Activated T-cell treated with anti-CD3 and anti-CD28 coated beads for 1 hour (primary cell): Measurements from ENCODE around the gene CMTM1.
"Not testable (repeated sequence)": the region's sequence is repeated elsewhere in the genome, so short reads cannot be mapped to it uniquely, and the experiment has no call there.

Source experiments
- DNase-seq: peaks from one replicate; pipeline ENCODE4 v3.0.0-alpha.2; 2020; ENCODE audit warnings: low read depth

CMTM1 gene

DNA sequence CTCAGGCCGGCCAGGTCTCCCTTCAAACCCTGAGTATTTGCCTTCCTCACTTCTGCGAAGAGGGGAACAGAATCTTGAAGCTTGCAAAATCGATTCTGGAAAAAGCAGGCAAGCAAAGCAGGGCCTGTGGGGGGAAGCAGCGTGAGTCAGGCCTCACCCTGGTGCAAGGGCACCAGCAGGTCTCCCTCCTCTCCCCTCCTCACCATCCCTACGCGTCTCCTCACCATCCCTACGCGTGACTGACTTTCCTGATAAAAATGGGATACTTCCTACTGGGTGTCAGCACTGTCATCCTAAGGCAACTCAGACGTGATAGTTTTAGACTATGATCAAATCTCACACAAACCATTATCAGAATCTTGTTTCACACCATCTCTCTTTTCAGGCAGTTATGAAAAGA, 50.4 kb downstream of the CMTM1 start:
- no peak for DNase-seq

DNA sequence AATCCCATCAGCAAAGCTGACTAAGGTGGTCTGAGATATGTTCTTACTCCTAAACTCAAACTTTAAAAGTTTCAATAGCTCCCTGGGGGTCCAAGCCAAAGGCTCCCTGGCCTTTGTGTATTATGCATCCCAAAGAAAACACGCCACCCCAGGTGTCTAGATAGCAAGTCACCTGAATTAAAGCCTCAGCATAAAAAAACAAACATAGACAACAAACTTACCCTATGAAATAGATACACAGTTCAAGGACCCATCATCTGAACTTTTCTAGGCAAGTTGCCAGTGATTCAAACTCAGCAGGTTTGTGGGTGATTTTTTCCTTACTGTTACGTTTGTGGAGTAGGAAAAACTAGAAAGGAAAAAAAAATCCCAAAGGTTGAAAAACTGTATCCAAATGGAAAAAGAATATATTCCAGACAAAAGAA, 50.8 kb downstream of the CMTM1 start:
- DNase-seq: no peak

DNA sequence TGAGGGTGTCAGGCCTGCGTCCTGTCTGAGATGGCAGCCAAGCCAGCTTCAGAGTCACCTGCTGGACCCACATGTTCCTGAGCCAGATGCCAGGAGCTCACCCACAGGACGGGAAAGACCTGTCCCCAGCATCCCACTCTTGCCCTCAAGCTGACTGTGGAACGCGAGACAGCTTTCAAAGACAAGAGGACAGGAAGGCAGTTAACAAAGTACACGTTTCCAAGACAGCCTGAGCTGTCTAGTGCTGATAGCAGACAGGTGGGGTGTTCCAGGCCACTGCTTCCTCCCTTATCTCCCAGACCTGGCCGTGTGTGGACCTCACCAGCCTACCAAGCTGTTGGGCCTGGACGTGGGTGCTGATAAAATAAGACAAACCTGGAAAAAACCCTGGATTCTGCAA, 51.5 kb downstream of the CMTM1 start:
- no peak for DNase-seq

DNA sequence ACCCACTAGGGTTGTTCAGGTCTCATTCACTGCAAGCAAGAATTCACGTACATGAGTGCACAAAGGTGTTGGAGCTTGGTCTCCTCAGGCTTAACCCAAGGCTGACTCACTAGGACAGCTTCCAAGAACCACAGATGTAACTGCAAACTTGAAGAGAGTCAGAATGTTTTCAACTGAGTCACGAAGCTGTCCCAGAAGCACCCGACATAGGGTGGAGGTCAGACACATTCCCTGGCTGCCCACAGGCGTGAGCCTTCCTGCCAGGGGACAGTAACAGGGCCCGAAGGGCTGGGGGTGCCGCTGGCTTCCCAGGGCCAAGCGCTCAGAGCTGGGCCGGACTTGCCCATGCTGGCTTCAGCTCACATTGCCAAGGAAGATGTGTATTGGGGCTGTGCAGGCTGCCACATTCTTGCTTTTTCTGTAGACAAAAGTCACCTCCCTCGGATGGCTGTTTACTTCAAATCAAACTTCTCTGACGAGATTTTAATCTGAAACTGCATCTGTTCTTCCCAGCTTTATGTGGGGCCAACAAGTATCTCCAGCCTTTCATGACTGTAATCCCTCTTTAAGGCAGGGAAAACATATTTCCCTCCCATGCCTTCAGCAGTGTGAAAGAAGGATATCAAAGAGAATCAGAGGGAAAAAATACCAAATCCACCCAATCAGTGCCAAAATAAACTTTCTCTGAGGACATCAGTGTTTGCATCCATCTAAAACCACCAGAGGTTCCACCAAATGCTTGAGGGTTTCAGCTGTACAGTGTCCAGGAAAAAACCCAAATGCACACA, 52.5 kb downstream of the CMTM1 start:
- DNase-seq: no peak

DNA sequence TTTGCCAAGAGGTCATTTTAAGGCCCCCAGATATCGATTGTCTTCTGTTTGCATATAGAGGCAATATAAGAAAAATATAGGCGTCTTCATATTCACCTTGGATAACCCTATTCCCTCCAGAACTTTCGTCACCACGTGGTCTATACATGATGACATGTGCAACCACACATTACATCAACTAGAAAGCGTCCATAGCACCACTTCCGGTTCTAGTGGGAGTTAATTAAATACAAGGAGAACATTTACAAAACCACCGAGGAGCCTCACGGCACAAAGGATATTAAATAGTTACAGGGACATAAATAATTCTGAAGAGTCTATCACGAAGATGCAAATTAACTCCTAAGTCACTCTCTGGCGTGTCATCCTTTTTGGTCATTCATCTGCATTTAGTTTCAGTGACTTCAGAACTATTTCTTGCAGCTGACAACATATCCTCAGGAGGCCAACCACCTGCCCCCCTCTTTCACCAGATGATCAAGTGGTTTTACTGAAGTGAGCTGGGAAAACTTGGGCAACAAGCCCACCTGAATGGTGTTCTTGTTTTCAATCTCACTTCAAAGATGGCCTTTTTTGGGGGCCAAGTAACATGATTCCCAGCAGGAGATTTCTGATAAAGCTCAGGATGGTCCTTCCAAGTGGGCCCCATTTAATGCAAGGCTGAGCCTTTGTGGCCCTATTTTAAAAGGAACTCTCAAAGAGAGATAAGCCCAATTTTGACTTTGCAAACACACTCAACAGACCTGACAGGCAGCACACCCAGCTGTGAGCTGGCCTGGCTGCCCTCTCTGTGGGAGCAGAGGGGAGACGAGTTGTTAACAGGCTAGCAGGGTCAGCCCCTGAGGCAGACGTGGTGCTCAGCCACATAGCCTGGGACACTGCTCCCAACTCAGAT, 53.5 kb downstream of the CMTM1 start:
- no peak for DNase-seq

DNA sequence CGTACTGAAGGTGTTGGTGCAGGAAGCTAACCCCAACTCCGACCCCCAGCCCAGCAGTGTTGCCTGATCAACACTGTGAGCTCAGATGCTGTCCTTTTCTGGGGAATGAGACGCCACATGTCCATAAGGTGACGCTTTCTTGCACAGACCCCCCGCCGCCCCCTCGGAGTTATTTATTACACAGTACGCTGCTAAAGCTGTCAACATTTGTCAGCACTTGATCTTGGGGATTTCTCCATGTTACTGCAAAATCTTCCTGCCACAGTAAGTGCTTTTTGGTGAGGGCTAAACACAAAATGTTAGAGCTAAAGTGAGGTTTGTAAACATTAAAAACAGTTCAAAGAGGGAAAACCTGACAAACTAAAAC, 54.2 kb downstream of the CMTM1 start:
- DNase-seq: no peak

DNA sequence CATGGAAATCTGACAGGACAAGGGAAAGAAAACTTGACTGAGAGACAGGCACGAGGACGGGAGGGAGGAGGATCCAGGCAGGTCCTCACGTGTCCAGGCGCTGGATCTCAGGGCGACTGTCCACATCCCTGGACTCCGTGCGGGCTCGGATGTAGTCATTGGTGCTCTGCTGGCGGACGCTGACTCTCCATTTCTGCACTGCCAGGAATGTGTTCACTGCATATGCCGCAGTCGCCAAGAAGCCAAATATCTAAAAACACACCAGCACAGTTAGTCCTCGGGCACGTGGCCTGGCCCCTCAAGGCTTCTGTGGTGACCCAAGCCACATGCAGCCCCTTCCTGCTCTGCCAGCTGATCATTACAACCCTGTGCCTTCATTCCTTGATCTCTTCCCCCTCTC, 55.7 kb downstream of the CMTM1 start:
- no peak for DNase-seq

DNA sequence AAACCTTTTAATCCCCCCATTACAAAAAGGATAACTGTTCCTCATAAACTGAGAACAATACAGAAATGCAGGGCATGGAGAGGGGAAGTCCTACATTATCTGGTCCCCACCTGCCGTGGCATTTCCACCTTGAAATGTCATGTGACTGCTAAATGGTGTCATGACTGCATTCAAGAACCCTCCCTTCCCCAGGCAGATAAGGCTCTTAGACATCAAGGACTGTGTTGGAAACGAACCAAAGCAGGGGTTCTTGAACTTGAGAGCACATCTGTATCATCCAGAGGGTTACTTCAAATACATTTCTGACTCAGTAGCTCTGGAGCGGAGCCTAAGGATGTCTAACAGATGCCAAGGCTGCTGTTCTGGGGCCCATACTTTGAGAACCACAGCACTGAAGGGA, 56.6 kb downstream of the CMTM1 start:
- no peak for DNase-seq

DNA sequence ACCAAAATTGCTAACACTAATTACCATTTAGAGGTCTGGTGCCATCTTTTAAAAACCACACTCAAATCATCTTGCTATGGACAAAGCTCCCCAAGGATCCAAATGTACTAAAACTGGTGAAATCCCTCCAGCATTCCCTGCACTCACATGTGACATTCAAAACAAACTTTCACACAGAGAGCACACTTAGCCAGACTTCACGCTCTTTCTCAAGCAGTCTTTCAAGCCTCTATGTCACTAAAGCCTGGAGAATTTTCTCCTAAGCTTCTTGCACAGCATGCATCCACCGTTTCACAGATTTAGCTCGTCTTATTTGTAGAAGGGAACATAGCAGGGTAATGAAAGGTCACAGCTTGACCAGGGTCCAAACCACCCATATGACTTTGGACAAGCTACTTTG, 57.5 kb downstream of the CMTM1 start:
- DNase-seq: no peak

DNA sequence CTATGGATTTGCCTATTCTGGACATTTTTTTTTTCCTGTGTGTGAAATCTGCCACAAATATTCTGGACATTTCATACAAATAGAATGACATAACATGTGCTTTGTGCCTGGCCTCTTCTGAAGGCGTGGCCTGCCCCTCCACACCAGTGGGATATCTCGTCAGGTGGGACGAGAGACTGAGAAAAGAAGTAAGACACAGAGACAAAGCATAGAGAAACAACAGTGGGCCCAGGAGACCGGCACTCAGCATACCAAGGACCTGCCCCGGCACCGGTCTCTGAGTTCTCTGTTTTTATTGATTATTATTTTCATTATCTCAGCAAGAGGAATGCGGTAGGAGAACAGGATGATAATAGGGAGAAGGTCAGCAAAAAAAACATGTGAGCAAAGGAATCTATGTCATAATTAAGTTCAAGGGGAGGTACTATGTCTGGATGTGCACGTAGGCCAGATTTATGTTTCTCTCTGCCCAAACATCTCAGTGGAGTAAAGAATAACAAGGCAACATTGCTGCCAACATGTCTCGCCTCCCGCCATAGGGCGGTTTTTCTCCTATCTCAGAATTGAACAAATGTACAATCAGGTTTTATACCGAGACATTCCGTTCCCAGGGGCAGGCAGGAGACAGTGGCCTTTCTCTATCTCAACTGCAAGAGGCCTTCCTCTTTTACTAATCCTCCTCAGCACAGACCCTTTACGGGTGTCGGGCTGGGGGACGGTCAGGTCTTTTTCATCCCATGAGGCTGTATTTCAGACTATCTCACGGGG, 61.6 kb downstream of the CMTM1 start:
- not testable (repeated sequence) for DNase-seq
